ENCODE measurements around the gene CHCHD6.

The CHCHD6 gene

DNA sequence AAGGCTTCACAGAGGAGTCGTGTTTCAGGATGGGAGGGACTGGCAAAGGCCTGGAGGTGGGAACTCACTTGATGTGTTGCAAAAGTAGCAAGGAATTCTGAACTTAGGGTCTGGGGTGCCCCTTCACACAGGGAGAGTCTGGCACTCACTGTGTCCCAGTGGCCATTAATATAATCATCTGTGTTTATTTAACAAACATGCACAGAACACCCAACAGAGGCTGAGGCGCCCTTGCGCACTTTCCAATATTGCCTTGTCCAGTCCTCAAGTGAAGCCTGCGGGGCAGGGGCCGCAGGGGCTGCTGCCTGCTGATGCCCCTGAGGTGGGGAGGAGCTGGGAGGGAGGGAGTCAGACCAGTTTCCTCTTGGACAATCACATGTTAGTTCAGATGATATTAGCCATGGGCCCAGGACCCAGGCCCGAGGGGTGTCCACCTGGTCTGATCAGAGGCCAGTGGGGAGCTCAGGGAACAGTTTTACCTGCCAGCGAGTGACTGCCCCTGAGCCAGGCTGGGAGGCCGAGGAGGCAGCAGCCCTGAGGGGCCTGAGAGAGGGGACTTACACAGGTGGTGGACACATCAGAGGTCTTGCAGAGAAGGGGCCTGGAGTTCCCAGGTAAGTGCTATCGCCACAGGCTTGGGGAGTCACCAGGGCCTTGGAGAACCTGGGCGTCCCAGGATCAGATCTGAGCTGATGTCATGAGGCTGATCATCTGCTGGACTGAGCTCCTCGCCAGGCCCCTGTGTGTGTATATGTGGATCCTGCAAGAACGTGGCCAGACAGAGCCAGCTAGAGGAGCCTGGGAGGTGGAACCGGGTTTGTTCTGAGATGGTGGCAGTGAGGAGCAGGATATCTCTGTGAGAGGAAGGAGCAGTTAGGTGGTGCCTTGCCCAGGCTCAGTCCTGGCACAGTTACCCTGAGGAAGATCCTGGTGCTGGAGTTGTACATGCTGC is 35.3 kb upstream of the CHCHD6 start:
- DNase-seq (ENCODE audit: low read depth in 2 of 2): no peak

DNA sequence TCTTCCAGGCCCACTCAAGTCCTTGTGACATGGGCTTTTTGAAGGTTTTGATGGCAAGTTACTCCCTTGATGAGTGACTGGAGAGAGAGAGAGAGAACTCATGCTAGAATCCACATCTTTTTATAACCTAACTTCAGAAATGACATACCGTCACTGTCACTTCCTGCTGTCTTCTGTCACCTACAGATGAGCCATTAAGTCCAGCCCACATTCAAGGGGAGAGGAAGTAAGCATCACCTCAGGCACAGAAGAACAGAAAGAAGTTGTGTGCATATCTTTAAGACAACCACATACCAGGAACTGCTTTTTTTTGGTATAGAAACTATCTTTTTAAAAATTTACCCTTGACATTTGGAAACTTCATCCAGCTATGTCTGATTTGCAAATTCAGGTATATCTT is 32.5 kb upstream of the CHCHD6 start:
- DNase-seq (ENCODE audit: low read depth in 2 of 2): no peak

DNA sequence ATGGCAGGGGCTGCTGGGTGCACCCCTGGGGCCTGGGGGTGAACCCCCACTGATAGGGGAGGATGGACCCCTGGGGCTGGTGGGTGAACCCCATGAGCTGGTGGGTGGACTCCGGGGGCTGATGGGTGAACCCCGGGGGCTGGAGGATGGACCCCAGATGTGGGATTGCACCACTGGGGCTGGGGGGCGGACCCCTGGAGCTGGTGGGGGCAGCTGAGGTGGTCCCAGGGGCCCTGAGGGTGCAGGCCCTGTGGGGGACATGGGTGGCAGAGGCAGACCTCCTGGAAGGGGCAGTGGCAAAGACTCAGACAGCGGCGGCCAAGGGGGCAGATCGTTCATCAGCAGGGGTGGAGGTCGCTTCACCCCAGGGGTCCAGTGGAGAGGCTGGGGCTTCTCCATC is 31.7 kb upstream of the CHCHD6 start:
- no peak for DNase-seq (ENCODE audit: low read depth in 2 of 2)

DNA sequence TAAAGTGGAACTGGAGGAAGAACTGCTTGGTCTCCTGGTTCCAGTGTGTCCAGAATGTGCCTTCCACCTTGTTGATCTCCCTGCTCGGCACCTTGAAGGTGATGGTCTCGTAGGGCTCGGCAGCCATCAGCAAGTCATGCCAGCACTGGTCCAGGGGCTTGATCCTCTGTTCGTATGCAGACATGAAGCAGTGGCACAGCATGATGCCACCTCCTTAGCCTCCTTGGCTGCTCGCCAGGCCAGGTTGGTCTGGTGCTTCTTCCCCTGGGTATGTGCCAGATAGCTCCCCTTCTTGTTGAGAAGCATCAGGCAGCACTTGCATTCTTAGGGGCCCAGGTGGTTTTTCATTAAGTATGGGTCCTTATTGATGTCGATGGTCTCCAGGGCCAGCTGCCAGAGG is 31.3 kb upstream of the CHCHD6 start:
- no peak for DNase-seq (ENCODE audit: low read depth in 2 of 2)

DNA sequence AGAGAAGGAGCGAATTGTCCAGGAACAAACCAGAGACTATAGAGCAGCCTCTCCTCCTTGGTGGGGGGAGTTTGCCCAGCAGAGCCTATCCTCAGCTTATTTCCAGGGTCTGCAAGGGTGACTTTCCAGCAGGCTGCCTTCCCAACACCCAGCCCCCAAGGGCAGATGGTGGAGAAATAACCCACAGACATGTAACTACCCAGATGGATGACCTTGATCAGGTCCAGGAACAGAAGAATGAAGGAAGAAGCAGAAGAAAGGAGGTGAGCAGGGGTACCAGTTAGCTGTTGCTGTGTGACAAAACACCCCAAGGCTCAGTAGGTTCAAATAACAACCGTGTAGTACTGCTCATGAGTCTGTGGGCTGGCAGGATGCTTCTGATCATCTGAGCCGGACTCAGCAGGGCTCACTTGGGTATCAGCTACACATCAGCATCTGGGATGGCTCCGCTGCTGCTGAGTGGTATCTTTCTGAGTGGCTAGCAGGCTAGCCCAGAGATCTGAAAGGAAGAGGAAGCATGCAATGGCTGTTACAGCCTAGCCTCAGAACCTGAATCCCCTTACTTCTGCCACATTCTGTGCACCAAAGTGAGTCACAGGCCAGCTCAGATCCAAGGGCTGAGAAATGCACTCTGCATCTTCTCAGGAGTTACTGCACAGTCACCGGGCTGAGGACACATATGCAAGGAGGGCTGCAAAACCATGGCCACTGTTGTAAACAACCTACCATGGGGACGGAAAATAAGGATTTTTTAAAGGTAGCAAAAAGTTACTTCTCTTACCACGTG is 26.9 kb upstream of the CHCHD6 start:
- DNase-seq (ENCODE audit: low read depth in 2 of 2): no peak

DNA sequence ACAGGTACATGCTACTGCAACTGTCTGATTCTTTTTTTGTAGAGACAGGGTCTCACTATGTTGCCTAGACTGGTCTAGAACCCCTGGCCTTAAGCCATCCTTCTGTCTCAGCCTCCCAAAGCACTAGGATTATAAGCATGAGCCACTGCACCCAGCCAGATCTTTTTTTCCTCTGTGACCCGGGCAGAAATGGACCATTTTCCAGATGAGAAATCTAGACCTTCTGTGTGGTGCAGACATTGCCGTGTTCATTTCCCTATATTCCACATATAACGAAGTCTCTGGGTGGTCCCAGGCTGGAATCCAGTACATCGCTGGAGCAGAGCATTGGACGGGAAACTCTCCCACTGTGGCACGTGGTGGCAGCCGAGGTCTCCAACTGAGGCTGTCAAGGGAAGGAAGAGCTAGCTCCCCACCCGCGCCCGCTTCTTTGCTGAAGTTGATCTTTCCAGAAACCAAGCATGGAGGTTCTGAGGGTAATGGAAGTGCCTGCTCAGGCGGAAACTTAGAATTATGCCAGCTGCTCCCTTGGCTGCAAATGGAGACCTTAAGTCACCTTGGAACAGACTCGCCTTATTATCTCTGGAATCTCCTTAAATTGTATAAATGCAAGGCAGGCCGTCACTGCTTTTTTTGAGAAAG is 26.1 kb upstream of the CHCHD6 start:
- DNase-seq (ENCODE audit: low read depth in 2 of 2): no peak

DNA sequence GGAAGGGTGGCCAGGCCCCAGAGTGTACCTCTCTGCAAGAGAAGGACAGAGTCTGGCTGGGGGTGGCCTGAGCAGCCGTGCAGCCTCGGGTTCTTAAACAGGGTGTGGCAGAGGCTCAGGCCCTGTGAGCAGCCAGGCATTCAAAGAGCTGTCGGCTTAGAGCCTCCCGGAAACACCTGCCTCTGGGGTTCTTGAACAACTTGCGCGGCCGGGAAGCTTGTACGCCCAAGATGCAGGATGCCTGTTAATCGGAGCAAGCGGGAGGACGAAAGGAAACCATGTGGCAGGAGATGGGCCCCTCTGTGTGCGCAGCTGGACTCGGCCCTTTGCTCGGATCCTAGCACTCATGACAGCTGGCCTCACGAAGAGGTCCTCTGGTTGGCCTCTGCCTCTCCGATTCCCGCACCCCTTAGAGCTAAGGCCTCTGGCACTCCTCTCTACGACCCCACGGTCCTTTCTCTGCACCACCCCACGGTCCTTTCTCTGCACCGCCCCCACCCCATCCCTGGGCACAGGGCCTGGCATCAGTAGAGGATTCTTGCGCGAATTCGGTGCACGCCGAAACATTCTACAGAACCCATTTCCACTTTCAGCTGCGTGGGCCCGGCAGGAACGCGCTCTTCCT is 25.2 kb upstream of the CHCHD6 start:
- no peak for DNase-seq (ENCODE audit: low read depth in 2 of 2)

DNA sequence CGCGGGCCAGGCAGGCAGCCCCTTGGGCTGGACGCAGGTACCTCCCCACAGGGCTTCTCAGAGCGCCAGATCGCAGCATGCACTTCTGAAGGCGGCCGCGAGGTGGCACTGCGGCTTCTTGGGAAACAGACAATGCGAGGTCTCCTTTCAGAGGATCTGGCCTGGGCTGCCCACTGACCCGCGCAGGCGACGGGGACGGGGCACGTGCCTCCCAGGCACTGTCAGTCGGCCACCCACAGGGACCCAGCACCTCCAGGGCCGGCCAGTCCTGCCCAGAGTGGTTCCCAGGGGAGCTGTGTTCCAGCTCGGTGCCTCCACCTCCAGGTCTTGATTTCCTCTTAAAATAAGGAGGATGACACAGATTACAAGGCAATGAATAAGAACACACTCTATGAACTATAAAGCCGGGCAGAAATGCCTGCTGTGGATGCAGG is 24.7 kb upstream of the CHCHD6 start:
- DNase-seq (ENCODE audit: low read depth in 2 of 2): peak; percentile 61 to 79

DNA sequence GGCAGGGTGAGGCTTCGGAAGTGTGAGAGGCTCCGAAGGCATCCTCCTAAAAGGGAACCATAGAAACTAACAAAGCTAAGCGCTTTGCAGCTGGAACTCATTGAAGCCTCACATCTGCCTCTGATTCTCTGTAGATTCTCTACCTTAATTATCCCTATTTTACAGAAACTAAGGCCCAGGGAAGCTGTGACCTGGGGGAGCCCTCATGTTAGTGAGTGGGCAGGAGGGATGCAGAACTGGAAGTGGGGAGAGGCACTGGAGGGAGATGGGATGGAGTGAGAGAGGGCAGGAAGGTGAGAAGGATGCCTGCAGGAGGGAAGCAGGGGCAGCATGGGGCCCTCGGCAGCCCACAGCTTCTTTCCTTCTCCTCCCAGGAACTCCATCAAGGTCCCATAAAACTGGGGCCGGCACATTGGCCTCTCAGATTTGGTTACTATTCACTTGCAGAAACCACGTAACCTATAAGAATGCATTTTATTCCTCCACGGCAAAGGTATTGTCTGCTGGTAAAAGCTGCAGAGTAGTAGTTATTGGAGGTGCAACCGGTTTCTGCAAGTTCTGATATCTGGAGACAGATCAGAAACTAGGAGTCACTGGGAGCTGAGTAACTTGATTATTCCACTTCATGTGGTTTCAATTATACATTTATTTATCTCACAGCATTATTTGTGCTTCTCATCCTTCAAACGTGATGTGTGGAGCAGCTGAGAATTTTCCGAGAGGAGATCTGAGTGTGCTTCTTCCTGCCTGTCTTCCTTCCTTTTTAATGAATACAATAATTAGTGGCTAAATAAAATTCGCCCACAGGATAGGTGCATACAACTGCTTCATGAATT is 24.0 kb upstream of the CHCHD6 start:
- no peak for DNase-seq (ENCODE audit: low read depth in 2 of 2)

DNA sequence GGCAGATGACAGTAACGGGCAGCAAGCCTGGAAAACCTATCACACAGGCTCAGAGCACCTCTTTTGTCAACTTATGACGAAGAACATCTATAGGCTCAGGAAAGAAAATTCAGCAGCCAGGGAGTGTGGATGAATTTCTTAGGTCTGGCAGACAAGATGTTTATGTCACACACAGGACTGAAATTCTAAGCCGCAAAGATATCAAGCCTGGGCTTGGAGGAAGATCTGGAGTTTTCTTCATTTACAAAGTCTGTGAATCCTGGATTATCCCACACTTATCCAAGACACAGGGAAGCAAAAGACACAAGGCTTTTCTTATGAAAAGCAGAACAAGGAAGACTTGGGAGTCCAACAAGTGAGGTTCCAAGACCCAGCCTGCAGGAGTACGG is 23.4 kb upstream of the CHCHD6 start:
- no peak for DNase-seq (ENCODE audit: low read depth in 2 of 2)

DNA sequence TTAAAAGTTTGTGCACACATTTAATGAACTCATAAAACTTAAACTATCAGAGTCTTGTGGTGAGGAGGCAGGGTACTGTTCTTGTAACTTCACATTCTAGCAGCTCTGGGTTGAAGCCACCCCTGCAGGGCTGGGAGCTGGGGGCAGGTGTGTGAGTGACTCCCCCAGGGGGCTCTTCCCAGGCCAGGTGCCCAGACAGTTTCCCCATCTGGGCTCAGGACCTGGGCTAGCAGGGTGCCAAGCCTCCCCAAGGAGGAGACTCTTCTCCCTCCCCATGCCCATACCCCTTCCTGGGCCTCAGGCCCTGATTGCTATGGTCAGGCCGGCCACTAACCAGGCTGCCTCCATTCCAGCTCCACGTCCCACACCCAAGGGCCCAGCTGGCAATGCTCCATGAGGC is 22.0 kb upstream of the CHCHD6 start:
- no peak for DNase-seq (ENCODE audit: low read depth in 2 of 2)

DNA sequence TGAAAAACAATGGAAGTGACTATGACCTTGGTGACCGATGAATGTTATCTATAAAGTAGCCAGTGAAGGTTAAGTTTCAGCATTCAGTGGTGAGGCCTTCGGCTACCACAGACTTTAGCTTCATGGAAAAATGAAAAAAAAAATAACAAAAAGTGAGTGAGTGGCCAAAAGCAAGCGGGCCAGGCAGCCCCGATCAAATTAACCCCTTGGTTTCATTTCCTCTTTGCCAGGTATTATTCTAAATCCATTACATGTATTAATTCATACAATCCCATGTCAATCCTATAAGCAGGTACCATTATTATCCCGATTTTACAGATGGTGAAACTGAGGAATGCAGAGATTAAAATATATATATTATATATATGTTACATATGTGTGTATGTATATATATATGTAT is 21.0 kb upstream of the CHCHD6 start:
- DNase-seq (ENCODE audit: low read depth in 2 of 2): no peak

DNA sequence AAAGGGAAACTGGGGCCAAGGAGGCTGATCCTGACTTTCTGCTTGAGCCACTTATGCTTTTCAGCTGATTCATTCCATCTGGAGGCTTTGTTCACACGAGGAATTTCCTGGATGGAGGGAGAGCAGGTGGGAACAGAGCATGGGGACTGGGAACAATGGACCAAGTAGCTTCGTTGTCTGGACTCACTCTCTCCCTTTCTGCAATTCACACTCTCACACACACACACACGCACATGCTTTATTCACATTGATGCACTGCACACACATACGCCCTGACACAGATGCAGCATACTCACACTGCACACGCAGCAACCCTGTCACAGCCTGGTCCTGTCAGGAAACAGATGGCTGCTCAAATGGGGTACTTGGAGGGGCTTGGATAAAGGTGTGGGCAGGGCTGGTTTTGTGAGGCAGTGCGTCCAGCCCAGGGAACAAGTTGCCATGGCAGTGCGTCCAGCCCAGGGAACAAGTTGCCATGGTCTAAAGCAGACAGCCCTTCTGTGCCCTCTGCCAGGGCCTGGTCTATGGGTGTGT is 19.8 kb upstream of the CHCHD6 start:
- DNase-seq (ENCODE audit: low read depth in 2 of 2): no peak

DNA sequence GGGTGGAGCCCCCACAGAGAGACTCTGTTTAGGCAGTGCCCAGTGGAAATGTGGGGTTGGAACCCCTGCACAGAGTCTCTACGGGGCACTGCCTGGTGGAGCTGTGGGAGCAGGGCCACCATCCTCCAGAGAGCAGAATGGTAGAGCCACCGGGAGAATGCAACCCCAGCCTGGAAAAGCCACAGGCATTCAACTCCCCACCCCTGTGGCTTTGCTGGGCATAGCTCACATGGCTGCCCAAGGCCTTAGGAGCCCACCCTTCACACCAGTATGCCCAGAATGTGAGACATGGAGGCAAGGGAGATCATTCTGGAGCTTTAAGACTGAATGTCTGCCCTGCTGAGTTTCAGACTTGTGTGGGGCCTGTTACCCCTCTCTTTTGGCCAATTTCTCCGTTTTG is 19.0 kb upstream of the CHCHD6 start:
- no peak for DNase-seq (ENCODE audit: low read depth in 2 of 2)

DNA sequence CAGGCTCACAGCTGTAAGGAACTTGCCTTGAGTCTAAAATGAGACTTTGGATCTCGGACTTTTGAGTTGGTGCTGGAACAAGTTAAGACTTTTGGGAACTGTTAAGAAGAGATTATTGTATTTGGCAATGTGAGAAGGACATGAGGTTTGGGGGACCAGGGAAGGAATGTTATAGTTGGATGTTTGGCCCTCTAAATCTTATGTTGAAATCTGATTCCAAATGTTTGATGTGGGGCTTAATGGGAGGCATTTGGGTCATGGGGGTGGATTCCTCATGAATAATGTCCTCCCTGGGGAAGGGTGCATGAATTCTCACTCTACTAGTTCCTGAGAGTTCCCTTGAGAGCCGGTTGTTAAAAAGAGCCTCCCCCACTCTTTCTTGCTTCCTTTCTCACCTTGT is 18.5 kb upstream of the CHCHD6 start:
- no peak for DNase-seq (ENCODE audit: low read depth in 2 of 2)

DNA sequence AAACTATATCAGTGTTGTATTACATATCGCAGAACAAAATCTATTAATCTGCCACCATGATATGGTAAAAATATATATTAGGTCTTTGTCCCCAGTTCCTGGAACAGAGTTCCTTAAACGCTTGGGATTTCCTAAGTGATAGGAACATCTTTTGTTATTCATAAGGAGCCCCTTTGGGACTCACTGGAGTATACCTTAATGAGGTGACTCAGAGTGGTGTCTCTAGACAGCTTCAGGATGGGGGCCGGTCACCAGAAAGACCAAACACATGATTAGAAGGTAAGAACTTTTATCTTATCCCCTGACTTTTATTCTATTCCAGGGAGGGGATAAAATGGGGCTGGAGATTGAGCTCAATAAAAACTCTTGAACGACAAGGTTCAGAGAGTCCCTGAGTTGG is 12.3 kb upstream of the CHCHD6 start:
- no peak for DNase-seq (ENCODE audit: low read depth in 2 of 2)

DNA sequence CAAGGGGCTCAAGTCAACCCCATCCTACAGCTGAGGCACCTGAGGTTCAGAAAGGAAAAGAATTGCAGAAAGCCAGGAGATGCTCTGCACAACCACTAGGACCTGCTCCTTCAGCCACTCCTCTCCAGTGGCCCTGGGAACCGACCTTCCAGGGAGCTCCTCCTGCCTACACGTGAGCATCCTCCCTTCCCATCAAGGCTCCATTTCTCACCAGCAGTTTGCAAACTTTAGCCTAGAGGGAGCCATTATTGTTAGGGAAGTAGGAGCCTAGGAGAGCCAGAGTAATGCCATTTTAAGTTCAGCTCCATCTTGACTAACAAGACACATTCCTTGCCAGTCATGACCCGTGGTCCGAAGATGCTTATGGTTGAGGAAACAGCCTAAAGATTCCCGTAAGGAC is 11.2 kb upstream of the CHCHD6 start:
- DNase-seq (ENCODE audit: low read depth in 2 of 2): no peak

DNA sequence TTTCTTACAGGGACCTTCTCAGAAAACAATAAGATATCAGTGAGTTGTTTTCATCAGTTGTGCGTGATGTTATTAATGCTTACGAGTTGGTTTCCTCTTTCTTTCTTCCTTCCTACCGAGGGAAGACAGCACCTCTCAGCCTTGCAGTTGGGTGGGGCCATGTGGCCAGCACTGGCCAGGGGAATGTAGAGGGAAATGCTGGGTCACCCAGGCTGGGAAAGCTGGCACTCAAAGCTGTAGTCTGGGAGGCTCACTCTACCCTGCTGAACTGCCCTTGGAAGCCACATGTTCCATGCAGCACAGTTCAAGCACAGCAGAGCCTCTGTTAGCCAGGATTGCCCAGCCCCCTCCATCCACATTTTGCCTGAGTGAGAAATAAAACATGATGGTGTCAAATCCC is 10.1 kb upstream of the CHCHD6 start:
- DNase-seq (ENCODE audit: low read depth in 2 of 2): no peak

DNA sequence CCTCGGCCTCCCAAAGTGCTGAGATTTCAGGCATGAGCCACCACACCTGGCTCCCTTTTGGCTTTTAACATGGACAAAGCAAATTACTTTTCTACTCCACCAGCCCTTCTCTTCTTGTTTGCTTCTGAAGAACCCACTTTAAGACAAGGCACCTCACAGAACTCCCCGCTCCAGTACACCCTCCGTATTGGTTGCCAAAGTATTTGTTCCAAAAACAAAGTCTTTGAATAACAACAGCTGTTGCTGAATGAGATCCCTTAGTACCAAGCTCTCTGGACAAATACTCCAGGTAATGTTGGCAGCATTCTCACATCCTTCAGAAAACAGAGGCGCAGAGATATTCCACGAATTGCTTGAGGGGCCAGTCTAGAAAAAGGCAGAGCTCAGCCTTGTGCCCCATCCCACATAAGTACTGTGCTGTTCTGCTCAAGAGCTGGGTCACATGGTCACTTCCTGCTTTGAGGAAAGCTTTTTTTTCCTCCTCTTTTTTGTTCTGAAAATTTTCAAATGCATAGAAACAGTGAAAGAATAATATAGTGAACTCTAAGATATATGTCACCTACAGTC is 7.3 kb upstream of the CHCHD6 start:
- DNase-seq (ENCODE audit: low read depth in 2 of 2): no peak

DNA sequence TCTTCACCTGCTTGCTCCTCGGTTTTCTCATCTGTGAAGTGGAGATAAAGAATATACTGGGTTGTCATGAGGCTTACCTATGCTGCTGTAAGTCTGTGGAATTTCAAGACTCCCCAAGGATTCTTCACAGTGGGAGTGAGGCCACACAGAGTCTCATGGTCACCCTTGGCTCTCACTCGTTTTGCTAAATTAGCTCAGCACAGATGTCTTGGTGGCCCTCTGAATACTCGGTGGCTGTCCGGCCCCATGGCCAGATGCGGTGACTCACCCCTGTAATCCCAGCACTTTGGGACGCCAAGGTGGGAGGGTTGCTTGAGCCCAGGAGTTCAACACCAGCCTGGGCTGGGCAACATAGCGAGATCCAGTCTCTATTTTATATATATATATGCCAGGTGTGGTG is 5.0 kb upstream of the CHCHD6 start:
- no peak for DNase-seq (ENCODE audit: low read depth in 2 of 2)
